ENCODE results near the gene NGF. TPM values are rescaled to one million over a fixed set of nuclear protein-coding genes. Genes with fewer than 3 reads are reported as not detected.

The NGF gene
- total and polyA plus RNA-seq, 2 donors (not counting 1 experiment from before 2014, with no cell fraction given) = not detected

DNA sequence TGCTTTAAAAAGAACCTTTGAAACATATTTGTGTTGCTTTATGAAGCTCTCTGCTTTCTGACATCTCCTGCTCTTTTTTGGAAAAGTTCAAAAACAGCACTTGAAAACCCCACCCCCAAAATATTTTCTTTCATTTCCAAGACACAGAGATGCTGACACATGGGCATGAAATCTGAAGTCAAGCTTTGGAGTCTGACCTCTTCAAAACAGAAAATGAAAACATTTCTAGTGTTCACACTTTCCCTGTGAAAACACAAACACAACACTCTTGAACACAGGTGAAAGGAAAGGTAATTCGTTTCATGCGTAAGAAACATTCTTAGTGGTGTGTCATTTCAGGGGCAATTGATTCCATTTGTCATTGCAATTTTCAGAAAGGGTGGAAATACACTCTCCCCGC is 10.8 kb downstream of the NGF start:
- H3K9me3 ChIP-seq (ENCODE audit: control extremely low read depth in 1 of 3, control insufficient read depth in 2 of 3, insufficient read depth in 1 of 3, low read length in 2 of 3) = no peaks in the 10 kb centered on the region
- TF ChIP-seq, protein P1, sequence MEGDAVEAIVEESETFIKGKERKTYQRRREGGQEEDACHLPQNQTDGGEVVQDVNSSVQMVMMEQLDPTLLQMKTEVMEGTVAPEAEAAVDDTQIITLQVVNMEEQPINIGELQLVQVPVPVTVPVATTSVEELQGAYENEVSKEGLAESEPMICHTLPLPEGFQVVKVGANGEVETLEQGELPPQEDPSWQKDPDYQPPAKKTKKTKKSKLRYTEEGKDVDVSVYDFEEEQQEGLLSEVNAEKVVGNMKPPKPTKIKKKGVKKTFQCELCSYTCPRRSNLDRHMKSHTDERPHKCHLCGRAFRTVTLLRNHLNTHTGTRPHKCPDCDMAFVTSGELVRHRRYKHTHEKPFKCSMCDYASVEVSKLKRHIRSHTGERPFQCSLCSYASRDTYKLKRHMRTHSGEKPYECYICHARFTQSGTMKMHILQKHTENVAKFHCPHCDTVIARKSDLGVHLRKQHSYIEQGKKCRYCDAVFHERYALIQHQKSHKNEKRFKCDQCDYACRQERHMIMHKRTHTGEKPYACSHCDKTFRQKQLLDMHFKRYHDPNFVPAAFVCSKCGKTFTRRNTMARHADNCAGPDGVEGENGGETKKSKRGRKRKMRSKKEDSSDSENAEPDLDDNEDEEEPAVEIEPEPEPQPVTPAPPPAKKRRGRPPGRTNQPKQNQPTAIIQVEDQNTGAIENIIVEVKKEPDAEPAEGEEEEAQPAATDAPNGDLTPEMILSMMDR (IDR thresholded peaks at IDR 0.05) = no peak
- TF ChIP-seq EZH2 (IDR thresholded peaks at IDR 0.05; ENCODE audit: borderline replicate concordance, insufficient read depth, low read depth, low read length, poor library complexity, severe bottlenecking) = no peak
- Mint-ChIP-seq H3K4me3 (no peak overlapping the region), H3K27ac (no peak overlapping the region), H3K4me1 (no peaks in the 10 kb centered on the region), H3K27me3 (peaks cover 10% of the 10 kb centered on the region), H3K9me3 (ENCODE audit: insufficient read depth) (no peaks in the 10 kb centered on the region)
- CTCF ChIA-PET = no interaction called here
- WGBS (ENCODE audit: insufficient coverage) = no CpG with 5 or more reads among the region's 3 CpGs
- H3K27me3 ChIP-seq (replicated peaks in 1 of 4; ENCODE audit: control extremely low read depth in 1 of 4, control insufficient read depth in 3 of 4, insufficient read depth in 4 of 4, low read length in 3 of 4) = peaks cover 0 to 3% (median 0%) of the 10 kb centered on the region in 4 experiments
- POLR2A ChIA-PET = no interaction called here
- H3K4me1 ChIP-seq (ENCODE audit: control insufficient read depth in 2 of 2, insufficient read depth in 2 of 2, low read length in 2 of 2) = no peaks in the 10 kb centered on the region
- H2AFZ ChIP-seq (ENCODE audit: insufficient read depth, low read depth, low read length, poor library complexity, severe bottlenecking) = no peak overlapping the region
- no peak overlapping the region for H3K4me3 ChIP-seq (ENCODE audit: control extremely low read depth in 1 of 5, extremely low read depth in 1 of 5, insufficient read depth in 1 of 5, low read depth in 2 of 5, low read length in 4 of 5)
- intact Hi-C loops (cut with micrococcal nuclease) = no loop called here
- no peak overlapping the region for H3K27ac ChIP-seq (ENCODE audit: low read length in 2 of 2)
- H3K9ac ChIP-seq (ENCODE audit: low read length) = no peak overlapping the region
- H4K20me1 ChIP-seq (ENCODE audit: control insufficient read depth, insufficient read depth, low read length, poor library complexity, severe bottlenecking) = no peaks in the 10 kb centered on the region
- H3K36me3 ChIP-seq (replicated peaks in 1 of 2; ENCODE audit: control extremely low read depth in 1 of 2, control insufficient read depth in 1 of 2, extremely low read depth in 1 of 2, insufficient read depth in 2 of 2, low read length in 1 of 2) = no peaks in the 10 kb centered on the region
- no peak for DNase-seq
- H3K4me2 ChIP-seq (replicated peaks; ENCODE audit: low read depth, low read length, poor library complexity, severe bottlenecking) = no peak overlapping the region
- no peaks in the 10 kb centered on the region for H3K79me2 ChIP-seq (ENCODE audit: control insufficient read depth, insufficient read depth, low read length)
- ATAC-seq (ENCODE audit: low read depth) = no peak

DNA sequence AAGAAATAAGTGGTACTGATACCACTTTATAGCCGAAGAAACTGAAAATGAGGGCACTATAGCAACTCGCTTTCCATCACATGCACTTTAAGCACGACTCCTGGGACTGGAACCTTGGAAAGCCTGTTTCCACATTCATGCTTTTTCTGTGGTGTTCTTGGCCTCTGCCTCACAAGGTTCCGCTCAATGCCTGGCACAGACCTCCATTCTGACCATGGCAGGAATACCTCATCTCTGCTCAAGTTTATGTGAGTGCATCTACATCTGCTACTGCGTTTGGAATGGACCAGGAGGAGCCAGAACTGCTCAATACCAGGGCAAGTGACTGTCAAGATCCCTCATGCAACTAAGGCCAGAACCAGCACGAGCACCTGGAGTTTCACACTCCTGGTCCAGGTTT is 11.6 kb downstream of the NGF start:
- Histone ChIP-seq H3K9ac (ENCODE audit: low read length) (no peak overlapping the region), H3K4me1 (ENCODE audit: control insufficient read depth in 2 of 2, insufficient read depth in 2 of 2, low read length in 2 of 2) (no peaks in the 10 kb centered on the region), H3K36me3 (replicated peaks in 1 of 2; ENCODE audit: control extremely low read depth in 1 of 2, control insufficient read depth in 1 of 2, extremely low read depth in 1 of 2, insufficient read depth in 2 of 2, low read length in 1 of 2) (no peaks in the 10 kb centered on the region), H3K9me3 (ENCODE audit: control extremely low read depth in 1 of 3, control insufficient read depth in 2 of 3, insufficient read depth in 1 of 3, low read length in 2 of 3) (no peaks in the 10 kb centered on the region), H3K79me2 (ENCODE audit: control insufficient read depth, insufficient read depth, low read length) (no peaks in the 10 kb centered on the region), H3K4me3 (ENCODE audit: control extremely low read depth in 1 of 5, extremely low read depth in 1 of 5, insufficient read depth in 1 of 5, low read depth in 2 of 5, low read length in 4 of 5) (no peak overlapping the region), H3K27ac (ENCODE audit: low read length in 2 of 2) (no peak overlapping the region), H3K4me2 (replicated peaks; ENCODE audit: low read depth, low read length, poor library complexity, severe bottlenecking) (no peak overlapping the region), H4K20me1 (ENCODE audit: control insufficient read depth, insufficient read depth, low read length, poor library complexity, severe bottlenecking) (no peaks in the 10 kb centered on the region), H3K27me3 (replicated peaks in 1 of 4; ENCODE audit: control extremely low read depth in 1 of 4, control insufficient read depth in 3 of 4, insufficient read depth in 4 of 4, low read length in 3 of 4) (peaks cover 0 to 3% (median 0%) of the 10 kb centered on the region in 4 experiments), H2AFZ (ENCODE audit: insufficient read depth, low read depth, low read length, poor library complexity, severe bottlenecking) (no peak overlapping the region)
- no peak overlapping the region for H3K27ac Mint-ChIP-seq
- peaks cover 10% of the 10 kb centered on the region for H3K27me3 Mint-ChIP-seq
- POLR2A ChIA-PET = no interaction called here
- DNase-seq = no peak
- TF ChIP-seq, protein P1 (IDR thresholded peaks at IDR 0.05) = no peak
- TF ChIP-seq EZH2 (IDR thresholded peaks at IDR 0.05; ENCODE audit: borderline replicate concordance, insufficient read depth, low read depth, low read length, poor library complexity, severe bottlenecking) = no peak
- no peak for ATAC-seq (ENCODE audit: low read depth)
- WGBS (ENCODE audit: insufficient coverage) = 87% methylated on average over 6 of the region's 6 CpGs
- CTCF ChIA-PET = no interaction called here
- H3K4me3 Mint-ChIP-seq = no peak overlapping the region
- no peaks in the 10 kb centered on the region for H3K4me1 Mint-ChIP-seq
- intact Hi-C loops (cut with micrococcal nuclease) = no loop called here
- no peaks in the 10 kb centered on the region for H3K9me3 Mint-ChIP-seq (ENCODE audit: insufficient read depth)
